Epithelial cell of esophagus (primary cell): Measurements from ENCODE around the gene SLAMF9.

ENCODE experiments used
- DNase-seq: peaks from one replicate; pipeline ENCODE4 v3.0.0; 2010; ENCODE audit warnings: low read depth
- H3K4me3 ChIP-seq: 2 replicates; pipeline ENCODE4 v1.5.1; 2011; ENCODE audit warnings: mild to moderate bottlenecking, low read length, control low read depth
- TF ChIP-seq, protein P1 (sequence below): IDR thresholded peaks from 2 replicates; pipeline ENCODE4 v1.5.1; 2011; ENCODE audit warnings: low read depth, mild to moderate bottlenecking, low read length, control low read depth, inconsistent platforms; ENCODE audit not compliant: insufficient read depth; ENCODE audit errors: missing control alignments

SLAMF9 gene

DNA sequence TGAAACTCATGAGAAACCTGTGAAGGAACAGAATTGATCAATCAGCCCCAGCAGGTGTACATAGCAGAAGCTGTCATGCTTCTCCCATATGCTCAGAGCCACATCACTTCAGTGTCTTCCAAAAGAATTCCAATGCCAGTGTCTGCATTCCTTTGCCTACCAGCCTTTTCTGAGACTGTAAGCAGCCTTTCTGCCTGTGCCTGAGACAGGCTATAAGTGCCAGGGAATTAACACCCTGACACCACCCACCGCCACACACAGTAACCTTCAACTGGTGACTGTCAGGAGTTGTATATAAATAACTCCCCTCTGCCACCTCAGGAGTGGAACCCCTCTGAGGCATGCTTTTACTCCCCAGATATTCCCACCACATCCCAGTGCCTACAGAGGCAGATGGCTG is 38.1 kb upstream of the SLAMF9 start:
- no peak for DNase-seq
- TF ChIP-seq, protein P1, sequence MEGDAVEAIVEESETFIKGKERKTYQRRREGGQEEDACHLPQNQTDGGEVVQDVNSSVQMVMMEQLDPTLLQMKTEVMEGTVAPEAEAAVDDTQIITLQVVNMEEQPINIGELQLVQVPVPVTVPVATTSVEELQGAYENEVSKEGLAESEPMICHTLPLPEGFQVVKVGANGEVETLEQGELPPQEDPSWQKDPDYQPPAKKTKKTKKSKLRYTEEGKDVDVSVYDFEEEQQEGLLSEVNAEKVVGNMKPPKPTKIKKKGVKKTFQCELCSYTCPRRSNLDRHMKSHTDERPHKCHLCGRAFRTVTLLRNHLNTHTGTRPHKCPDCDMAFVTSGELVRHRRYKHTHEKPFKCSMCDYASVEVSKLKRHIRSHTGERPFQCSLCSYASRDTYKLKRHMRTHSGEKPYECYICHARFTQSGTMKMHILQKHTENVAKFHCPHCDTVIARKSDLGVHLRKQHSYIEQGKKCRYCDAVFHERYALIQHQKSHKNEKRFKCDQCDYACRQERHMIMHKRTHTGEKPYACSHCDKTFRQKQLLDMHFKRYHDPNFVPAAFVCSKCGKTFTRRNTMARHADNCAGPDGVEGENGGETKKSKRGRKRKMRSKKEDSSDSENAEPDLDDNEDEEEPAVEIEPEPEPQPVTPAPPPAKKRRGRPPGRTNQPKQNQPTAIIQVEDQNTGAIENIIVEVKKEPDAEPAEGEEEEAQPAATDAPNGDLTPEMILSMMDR, result no peak
- H3K4me3 ChIP-seq, result no peak overlapping the region

DNA sequence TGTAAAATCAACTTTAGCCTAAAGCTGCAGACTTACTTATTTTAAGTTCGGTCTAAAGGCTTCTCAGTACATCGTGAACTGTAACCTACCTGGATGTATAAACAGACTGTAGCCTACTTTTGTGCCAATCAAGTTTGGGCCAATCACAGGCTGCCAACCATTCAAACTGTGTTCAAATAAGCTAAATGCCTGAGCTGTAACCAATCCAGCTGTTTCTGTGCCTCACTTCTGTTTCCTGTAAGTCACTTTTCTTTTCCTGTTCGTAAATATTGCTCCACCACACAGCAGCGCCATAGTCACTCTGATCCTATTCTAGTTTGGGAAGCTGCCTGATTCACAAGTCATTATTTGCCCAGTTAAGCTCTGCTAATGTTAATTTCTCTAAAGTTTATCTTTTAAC is 37.5 kb upstream of the SLAMF9 start:
- TF ChIP-seq, protein P1, result no peak
- DNase-seq, result peak; percentile 32
- H3K4me3 ChIP-seq, result no peak overlapping the region

- TF ChIP-seq, protein P1, result no peak
- no peak overlapping the region for H3K4me3 ChIP-seq
- DNase-seq, result no peak
Measured at GRCh38 chr1:159990005-159990404, 36.0 kb upstream of the SLAMF9 start.

GRCh38 chr1:159989581-159989980 is 35.5 kb upstream of the SLAMF9 start:
- no peak overlapping the region for H3K4me3 ChIP-seq
- TF ChIP-seq, protein P1, result no peak
- DNase-seq, result peak; percentile 36

DNA sequence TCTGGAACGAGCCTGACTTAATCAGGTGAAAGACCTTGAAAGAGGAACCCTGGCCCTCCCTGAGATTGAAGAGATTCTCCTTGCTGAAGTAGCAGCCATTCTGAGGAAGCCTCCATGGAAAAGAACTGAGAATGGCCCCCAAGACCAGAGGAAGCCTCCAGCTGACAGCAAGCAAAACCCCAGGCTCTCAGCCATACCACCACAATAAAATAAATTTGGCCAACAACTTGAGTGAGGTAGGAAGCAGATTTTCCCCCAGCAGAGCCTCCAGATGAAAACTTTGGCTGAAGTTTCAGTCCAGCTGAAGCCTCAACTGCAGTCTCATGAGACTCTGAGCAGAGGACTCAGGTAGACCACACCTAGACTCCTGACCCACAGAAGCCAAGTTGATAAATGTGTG is 34.0 kb upstream of the SLAMF9 start:
- TF ChIP-seq, protein P1, result no peak
- DNase-seq, result no peak
- no peak overlapping the region for H3K4me3 ChIP-seq

GRCh38 chr1:159987186-159987585 is 33.1 kb upstream of the SLAMF9 start:
- DNase-seq, result no peak
- TF ChIP-seq, protein P1, result no peak
- no peak overlapping the region for H3K4me3 ChIP-seq

DNA sequence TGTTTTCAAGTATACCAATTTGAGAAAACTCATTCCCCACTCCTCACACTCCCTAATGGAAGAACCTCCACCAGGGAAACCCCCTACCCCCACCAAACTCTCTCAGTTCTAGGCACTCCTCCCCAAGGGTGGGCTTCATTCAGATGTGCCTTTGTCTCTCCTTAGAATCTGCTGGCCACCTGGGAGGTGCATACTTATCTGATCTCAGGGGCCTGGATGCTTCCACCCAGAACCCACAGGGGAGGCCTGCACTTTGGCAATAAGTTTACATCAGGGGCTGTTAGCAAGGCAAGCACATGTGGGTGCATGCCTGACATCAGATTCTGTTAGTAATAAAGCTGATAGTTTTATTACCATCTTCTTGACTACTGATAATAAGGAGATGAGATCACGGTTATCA is 32.5 kb upstream of the SLAMF9 start:
- H3K4me3 ChIP-seq, result no peak overlapping the region
- no peak for DNase-seq
- TF ChIP-seq, protein P1, result no peak
